NCI-H2171 treated with DMSO at 0.1 percent for 48 hours (cell line): ENCODE results near the gene INPP5E.

Source experiments
- DNase-seq: peaks from one replicate; lab custom pipeline; 2025; lab: John Stamatoyannopoulos, UW

INPP5E gene

GRCh38 chr9:136439481-136440408 is at the start of gene INPP5E:
INPP5E (minus strand) TSS chr9:136439845; CDS start chr9:136439419, 426 bp downstream.
- DNase-seq = peak; percentile 49

DNA sequence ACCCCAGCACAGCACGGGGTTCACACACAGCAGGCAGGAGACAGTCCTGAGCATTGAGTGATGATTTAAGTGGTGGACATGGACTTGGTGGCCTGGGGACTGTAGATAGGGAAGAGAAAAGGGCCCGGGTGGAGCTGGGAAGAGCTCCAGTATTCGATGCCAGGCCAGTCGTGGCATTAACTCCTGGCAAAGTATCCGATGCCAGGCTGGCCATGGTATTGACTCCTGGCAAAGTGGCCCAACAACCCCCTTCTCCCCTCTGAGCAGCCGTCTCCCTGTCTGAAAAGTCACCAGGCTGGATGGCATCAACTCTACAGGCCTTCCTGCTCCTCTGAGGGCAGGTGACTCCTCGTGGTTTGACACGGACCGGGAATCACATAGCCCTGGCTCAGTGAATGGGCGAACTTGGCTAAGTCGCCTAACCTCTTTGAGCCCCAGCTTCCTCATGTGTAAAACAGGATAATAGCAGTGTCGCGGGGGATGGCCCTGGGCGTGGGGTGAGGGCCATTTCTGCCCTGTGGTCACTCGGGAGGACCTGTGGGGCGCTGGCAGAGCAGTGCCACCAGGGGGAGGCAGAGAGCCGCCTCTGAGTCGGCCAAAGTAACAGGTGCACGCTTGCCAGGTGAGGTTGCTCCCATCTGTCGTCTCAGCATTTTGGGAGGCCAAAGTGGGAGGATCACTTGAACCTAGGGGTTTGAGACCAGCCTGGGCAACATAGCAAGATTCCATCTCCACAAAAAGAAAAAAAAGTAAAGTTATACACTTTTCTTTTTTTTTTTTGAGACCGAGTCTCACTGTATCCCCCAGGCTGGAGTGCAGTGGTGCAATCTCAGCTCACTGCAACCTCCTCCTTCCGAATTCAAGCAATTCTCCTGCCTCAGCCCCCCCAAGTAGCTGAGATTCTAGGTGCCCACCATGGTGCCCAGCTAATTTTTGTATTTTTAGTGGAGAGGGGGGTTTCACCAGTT is 48.9 kb upstream of the INPP5E start:
- DNase-seq = peak; percentile 86

DNA sequence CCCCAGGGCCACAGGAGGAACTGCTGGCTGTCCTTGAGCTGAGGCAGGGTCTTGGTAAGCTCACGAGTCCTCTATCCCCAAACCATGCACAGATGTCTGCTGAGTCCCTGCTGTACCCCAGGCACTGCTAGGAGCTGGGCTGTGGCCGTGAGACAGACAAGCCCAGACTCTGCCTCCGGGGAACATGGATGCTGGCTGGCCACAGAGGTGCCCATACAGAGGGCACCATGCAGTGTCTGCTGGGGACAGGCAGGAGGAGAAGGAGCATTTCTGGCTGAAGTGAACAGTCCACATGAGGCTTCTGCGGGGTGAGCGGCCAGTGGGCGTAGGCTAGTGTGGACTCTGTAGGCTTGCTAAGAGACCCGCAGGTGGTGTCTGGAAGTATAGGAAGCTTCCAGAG is 48.0 kb upstream of the INPP5E start:
- no peak for DNase-seq

DNA sequence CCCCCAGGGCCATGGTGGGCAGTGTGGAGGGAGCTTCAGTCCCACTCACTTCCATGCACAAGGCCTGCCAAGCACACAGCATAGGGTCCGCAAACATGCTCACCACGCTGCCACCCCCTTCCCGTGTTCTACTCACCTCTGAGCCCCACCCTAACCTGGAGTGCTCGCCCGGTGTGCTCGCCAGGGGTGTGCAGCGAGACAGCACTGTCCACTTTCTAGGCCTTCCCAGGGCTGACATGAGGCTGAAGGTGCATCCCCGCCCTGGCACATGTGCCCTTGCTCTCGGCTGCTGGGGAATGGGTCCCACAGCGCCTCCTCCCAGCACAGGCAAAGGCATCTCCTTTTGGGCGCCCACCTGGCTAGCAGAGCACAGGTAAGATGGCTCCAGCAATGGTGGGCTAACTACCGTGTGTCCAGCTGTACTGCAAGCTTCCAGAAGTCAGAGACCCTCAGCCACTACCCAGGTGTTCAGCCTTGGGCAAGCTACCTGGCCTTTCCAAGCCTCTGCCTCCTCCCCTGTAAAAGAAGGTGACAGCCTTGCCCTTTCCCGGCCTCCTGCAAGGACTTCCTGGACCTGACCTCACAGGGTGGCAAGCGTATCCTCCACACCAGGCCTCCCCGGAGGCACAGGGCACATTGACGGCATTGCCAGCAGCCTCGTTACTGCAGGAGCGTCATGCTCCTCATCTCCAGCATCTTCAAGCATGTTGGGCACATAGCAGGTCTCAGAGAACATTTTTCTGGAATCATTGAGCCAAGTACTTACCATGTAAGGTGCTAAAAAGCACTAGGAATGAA is 47.4 kb upstream of the INPP5E start:
- no peak for DNase-seq

- DNase-seq = no peak
Measured at GRCh38 chr9:136486131-136486530, 46.5 kb upstream of the INPP5E start.

- DNase-seq = peak; percentile 88
Measured at GRCh38 chr9:136485049-136486045, 45.7 kb upstream of the INPP5E start.

- DNase-seq = peak; percentile 72
Measured at GRCh38 chr9:136484153-136485048, 44.8 kb upstream of the INPP5E start.

- DNase-seq = peak; percentile 96
Measured at GRCh38 chr9:136483589-136484152, 44.0 kb upstream of the INPP5E start.

GRCh38 chr9:136482793-136483588 is 43.3 kb upstream of the INPP5E start, which contains the start of gene SEC16A:
SEC16A (minus strand) TSS chr9:136483040; CDS start chr9:136477615, 5,425 bp downstream.
- DNase-seq = peak; percentile 100

DNA sequence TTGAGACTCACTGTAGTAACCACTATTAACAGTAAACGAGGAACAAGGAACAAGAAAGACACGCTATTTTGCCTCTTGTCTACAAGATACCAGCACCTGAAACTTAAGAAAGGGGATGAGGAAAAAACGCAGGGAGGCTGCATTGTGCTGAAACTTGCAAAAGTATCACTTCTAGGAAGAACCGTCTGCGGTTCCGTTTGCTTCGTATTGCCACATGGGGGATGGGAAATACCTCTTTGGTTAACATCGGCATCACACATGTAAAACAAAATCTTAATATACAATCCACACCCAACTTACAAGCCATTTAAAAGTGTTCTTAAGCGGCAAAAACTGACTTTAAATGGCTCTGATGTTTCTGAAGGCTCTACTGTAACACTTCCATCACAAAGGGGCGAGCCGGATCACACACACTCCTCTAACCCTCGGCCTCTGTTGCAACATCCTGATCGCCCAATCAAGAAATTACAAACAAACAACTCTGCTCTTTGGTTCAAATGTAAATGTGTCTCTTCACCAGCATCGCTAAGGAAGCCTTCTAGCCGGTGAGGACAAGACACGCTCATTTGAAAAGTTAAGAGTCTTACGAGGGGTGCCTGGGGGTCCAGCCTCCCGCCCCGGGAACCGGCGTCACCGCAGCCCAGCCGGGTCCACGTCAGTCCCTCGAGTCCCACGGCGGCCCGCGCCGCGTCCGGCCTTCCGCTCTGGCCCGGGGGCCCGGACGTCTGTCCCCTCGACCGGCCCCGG is 42.6 kb upstream of the INPP5E start:
- no peak for DNase-seq

GRCh38 chr9:136481558-136481957 is 41.9 kb upstream of the INPP5E start:
- DNase-seq = no peak

DNA sequence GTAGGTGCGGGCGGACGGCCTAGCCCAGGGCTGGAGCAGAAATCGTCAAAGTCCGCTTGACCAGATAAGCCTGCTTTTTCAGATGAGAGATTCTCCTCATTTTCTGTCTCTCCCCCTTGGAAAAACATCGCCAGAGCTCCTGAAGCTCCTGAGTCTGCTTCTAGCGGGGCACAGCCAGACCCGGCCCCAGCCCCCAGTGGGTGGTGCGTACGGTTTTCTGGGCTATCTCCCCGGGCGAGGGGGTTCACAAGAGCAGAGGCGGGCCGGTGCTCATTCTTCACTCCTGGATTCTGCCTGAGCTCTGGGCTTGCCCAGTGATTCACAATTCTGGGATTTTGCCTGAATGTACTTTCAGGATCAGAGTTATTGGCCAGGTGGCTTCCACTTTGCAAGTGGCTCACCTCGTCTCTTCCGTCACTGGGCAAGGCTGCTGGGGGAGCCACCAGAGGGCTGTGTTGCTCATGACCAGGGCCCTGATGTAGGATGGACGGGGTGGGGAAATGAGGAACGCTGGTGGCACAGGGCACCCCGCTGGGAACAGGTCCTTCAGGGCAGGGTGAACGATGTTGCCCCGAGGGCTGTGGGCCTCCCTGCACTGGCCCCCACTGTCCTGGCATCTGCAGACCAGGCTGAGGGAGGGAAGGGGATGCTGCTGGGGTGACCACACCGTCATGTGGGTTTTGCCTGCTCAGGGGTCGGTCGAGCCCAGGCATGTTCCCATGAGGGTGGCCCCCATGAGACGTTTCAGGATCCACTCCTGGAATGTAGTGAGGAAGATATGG is 36.9 kb upstream of the INPP5E start:
- DNase-seq = no peak

DNA sequence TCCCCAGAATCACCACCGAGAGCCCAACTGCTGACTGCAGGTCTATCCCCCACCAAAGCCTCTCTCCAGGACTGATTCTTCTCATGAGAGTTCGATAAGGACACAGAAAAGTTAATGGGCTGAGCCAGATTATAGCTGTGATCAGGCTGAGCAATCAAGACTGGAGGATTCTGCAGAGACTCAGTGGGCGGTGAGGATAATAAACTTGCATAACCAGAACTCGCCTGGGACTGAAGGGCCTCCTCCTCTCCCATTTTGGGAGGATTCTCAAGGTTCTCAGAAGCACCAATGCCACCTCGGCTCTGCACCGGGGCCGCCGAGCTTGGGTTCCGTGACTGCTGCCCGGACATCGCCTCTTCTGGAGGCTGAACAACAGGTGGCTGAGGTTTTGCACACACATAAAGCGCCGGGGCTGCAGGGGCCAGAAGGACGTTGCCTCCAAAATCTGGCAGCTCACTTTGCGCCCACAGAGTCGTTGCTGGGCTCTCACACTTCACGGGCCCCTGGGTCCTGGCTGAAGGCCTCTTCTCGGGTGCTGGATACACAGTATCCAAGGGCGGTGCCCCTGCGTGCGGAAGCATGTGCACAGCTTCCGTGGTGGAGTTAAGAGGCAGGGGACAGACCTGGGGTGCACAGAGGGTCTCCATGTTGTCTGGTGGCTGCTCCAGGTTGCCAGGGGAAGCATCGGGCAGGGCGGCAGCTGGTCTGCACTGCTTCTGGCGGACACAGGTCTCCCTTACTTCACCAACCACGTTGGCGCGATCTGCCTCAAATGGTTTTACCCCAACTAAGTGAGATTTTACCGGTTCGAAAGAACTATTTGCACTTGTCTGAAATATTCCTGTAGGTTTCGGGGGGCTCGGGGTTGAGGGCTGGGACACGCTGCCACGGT is 35.6 kb upstream of the INPP5E start:
- DNase-seq = no peak

GRCh38 chr9:136474021-136474640 is 34.5 kb upstream of the INPP5E start:
- no peak for DNase-seq

- no peak for DNase-seq
Measured at GRCh38 chr9:136473354-136473721, 33.7 kb upstream of the INPP5E start.
